CD4-positive, alpha-beta memory T cell (primary cell): ENCODE data around the gene BICDL1. TPM values are rescaled to one million over a fixed set of nuclear protein-coding genes. Genes with fewer than 3 reads are reported as not detected.

Source experiments
- CTCF ChIA-PET: fragments of 350-600 bp; sonication (Branson Sonifier 250); formaldehyde crosslinking; loops from one replicate; lab custom pipeline; 2021; ENCODE audit warnings: inconsistent platforms; ENCODE audit not compliant: partially characterized antibody; lab: Charles Lee
- POLR2A ChIA-PET: fragments of 350-600 bp; sonication (Branson Sonifier 250); formaldehyde crosslinking; loops from one replicate; lab custom pipeline; 2021; ENCODE audit not compliant: partially characterized antibody; lab: Charles Lee
- DNase-seq, 5 donors: peaks; one replicate each; pipeline versions ENCODE4 v3.0.0 to v3.0.0-alpha.2; 2020 to 2022; ENCODE audit warnings: mixed read lengths in 1 of 5
- H3K27ac ChIP-seq: one replicate; pipeline ENCODE4 v1.7.0; 2013; ENCODE audit warnings: low read depth, low read length
- H3K27me3 ChIP-seq: 2 replicates; pipeline ENCODE4 v1.7.0; 2013; ENCODE audit warnings: mild to moderate bottlenecking, low read length, moderate library complexity; ENCODE audit not compliant: insufficient read depth
- H3K36me3 ChIP-seq: 2 replicates; pipeline ENCODE4 v1.7.0; 2013; ENCODE audit warnings: mild to moderate bottlenecking, low read length, moderate library complexity; ENCODE audit not compliant: insufficient read depth
- H3K4me1 ChIP-seq: 2 replicates; pipeline ENCODE4 v1.7.0; 2013; ENCODE audit warnings: mild to moderate bottlenecking, low read length, moderate library complexity; ENCODE audit not compliant: insufficient read depth
- H3K4me3 ChIP-seq, 2 donors: one replicate each; pipeline ENCODE4 v1.7.0; 2013; ENCODE audit warnings: low read length in 2 of 2, mild to moderate bottlenecking in 1 of 2
- H3K9me3 ChIP-seq, 2 donors: one replicate each; pipeline ENCODE4 v1.7.0; 2013; ENCODE audit warnings: low read length in 2 of 2, control low read depth in 1 of 2; ENCODE audit not compliant: control insufficient read depth in 1 of 2
- H3K27ac Mint-ChIP-seq, 7 donors: one replicate each; pipeline ENCODE4 v1.8.0; 2020 to 2021; ENCODE audit warnings: mixed read lengths in 7 of 7, mild to moderate bottlenecking in 6 of 7, inconsistent platforms in 3 of 7, moderate library complexity in 3 of 7
- H3K27me3 Mint-ChIP-seq, 2 donors: one replicate each; pipeline ENCODE4 v1.8.0; 2020 to 2021; ENCODE audit warnings: mixed read lengths in 2 of 2
- H3K36me3 Mint-ChIP-seq, 2 donors: one replicate each; pipeline ENCODE4 v1.8.0; 2020 to 2021; ENCODE audit warnings: mixed read lengths in 2 of 2, inconsistent platforms in 1 of 2, mild to moderate bottlenecking in 1 of 2
- H3K4me1 Mint-ChIP-seq, 4 donors: one replicate each; pipeline ENCODE4 v1.8.0; 2020 to 2021; ENCODE audit warnings: mixed read lengths in 4 of 4, mild to moderate bottlenecking in 1 of 4
- H3K4me3 Mint-ChIP-seq, 8 donors: one replicate each; pipeline ENCODE4 v1.8.0; 2020 to 2021; ENCODE audit warnings: mixed read lengths in 8 of 8, mild to moderate bottlenecking in 7 of 8, moderate library complexity in 6 of 8, inconsistent platforms in 3 of 8
- H3K9me3 Mint-ChIP-seq, 8 donors: one replicate each; pipeline ENCODE4 v1.8.0; 2020 to 2021; ENCODE audit warnings: mixed read lengths in 8 of 8, mild to moderate bottlenecking in 5 of 8, inconsistent platforms in 3 of 8, moderate library complexity in 1 of 8
- intact Hi-C: fragments of 100-400 bp; cut with micrococcal nuclease; formaldehyde crosslinking; loops from one replicate; pipeline ENCODE4 v1.15.1; 2023
- polyA plus RNA-seq, 2 donors: library from polyadenylated mRNA; unstranded; fragments of 300-500 nt; fragmentation: Illumina TruSeq; gene quantifications; one replicate each; pipeline ENCODE4 v1.2.3, GENCODE V29; 2021
- total RNA-seq, 2 experiments: library from RNA; stranded (reverse); gene quantifications; one replicate each; pipeline ENCODE4 v1.2.3, GENCODE V29; 2021

Gene BICDL1
- total and polyA plus RNA-seq, 4 experiments from 2014 or later: 2.3 to 153 (median 73.2) TPM

- H3K36me3 Mint-ChIP-seq: peaks cover 21 to 38% of the 10 kb centered on the region in 2 donors
- Histone ChIP-seq H3K4me3 (no peak overlapping the region), H3K9me3 (no peaks in the 10 kb centered on the region), H3K27ac (no peak overlapping the region), H3K27me3 (no peaks in the 10 kb centered on the region), H3K4me1 (no peaks in the 10 kb centered on the region), H3K36me3 (peaks cover 6% of the 10 kb centered on the region)
- no peaks in the 10 kb centered on the region for H3K27me3 Mint-ChIP-seq
- no peak overlapping the region for H3K4me3 Mint-ChIP-seq
- POLR2A ChIA-PET: no interaction called here
- intact Hi-C loops: no loop called here
- H3K4me1 Mint-ChIP-seq: peaks cover 0 to 2% (median under 1%) of the 10 kb centered on the region in 4 donors
- peak overlapping the region in 3 of 7 donors; percentile 29 to 66 (median 35) for H3K27ac Mint-ChIP-seq
- no peak for DNase-seq
- CTCF ChIA-PET: no interaction called here
- no peaks in the 10 kb centered on the region for H3K9me3 Mint-ChIP-seq
These were observed 71.7 kb downstream of the BICDL1 start for GRCh38 chr12:120060717-120061116.

GRCh38 chr12:120061575-120062214 lies 72.7 kb downstream of the BICDL1 start:
- Mint-ChIP-seq H3K27ac (peak overlapping the region in 3 of 7 donors; percentile 49 to 60 (median 51)), H3K9me3 (no peaks in the 10 kb centered on the region), H3K27me3 (no peaks in the 10 kb centered on the region), H3K36me3 (peaks cover 21 to 45% of the 10 kb centered on the region in 2 donors), H3K4me1 (peaks cover 0 to 2% (median under 1%) of the 10 kb centered on the region in 4 donors), H3K4me3 (no peak overlapping the region)
- DNase-seq: no peak
- Histone ChIP-seq H3K4me1 (no peaks in the 10 kb centered on the region), H3K4me3 (no peak overlapping the region), H3K36me3 (peaks cover 7% of the 10 kb centered on the region), H3K27me3 (no peaks in the 10 kb centered on the region), H3K9me3 (no peaks in the 10 kb centered on the region), H3K27ac (no peak overlapping the region)
- ChIA-PET CTCF (no interaction called here), POLR2A (interaction anchor here (0.7 kb wide), 1 partner anchor 56 kb away, joined by 3 read pairs; no protein-coding TSS in a partner anchor)
- intact Hi-C loops: no loop called here

GRCh38 chr12:120062976-120063579 lies 74.0 kb downstream of the BICDL1 start:
- Mint-ChIP-seq H3K27me3 (no peaks in the 10 kb centered on the region), H3K27ac (peak overlapping the region in 2 of 7 donors; percentile 43 to 60), H3K36me3 (peaks cover 21 to 52% of the 10 kb centered on the region in 2 donors), H3K4me3 (no peak overlapping the region), H3K4me1 (peaks cover 0 to 3% (median 1%) of the 10 kb centered on the region in 4 donors), H3K9me3 (no peaks in the 10 kb centered on the region)
- peaks cover 7% of the 10 kb centered on the region for H3K36me3 ChIP-seq
- intact Hi-C loops: no loop called here
- ChIA-PET CTCF (interaction anchor here (1.2 to 2.0 kb wide), 2 partner anchors 16 to 75 kb away, joined by 3 to 5 read pairs; no protein-coding TSS in a partner anchor), POLR2A (interaction anchor here (1.8 kb wide), 1 partner anchor 24 kb away, joined by 4 read pairs; no protein-coding TSS in a partner anchor)
- no peak overlapping the region for H3K27ac ChIP-seq
- no peaks in the 10 kb centered on the region for H3K27me3 ChIP-seq
- no peak overlapping the region for H3K4me3 ChIP-seq
- H3K9me3 ChIP-seq: no peaks in the 10 kb centered on the region
- H3K4me1 ChIP-seq: no peaks in the 10 kb centered on the region
- DNase-seq: no peak

- H3K36me3 ChIP-seq: peaks cover 7% of the 10 kb centered on the region
- Mint-ChIP-seq H3K27me3 (no peaks in the 10 kb centered on the region), H3K4me1 (peaks cover 0 to 3% (median under 1%) of the 10 kb centered on the region in 4 donors)
These were observed 75.3 kb downstream of the BICDL1 start for GRCh38 chr12:120064054-120064940.

GRCh38 chr12:120065472-120065871 lies 76.4 kb downstream of the BICDL1 start:
- H3K4me3 Mint-ChIP-seq: no peak overlapping the region
- peak overlapping the region in 1 of 7 donors; percentile 3 for H3K27ac Mint-ChIP-seq
- no peak overlapping the region for H3K27ac ChIP-seq
- POLR2A ChIA-PET: interaction anchor here (1.6 to 2.0 kb wide), 2 partner anchors 52 to 76 kb away, joined by 4 to 7 read pairs; partner anchors contain the start of gene BICDL1
- no peaks in the 10 kb centered on the region for H3K27me3 ChIP-seq
- CTCF ChIA-PET: interaction anchor here (2.9 kb wide), 1 partner anchor 22 kb away, joined by 9 read pairs; no protein-coding TSS in a partner anchor
- H3K27me3 Mint-ChIP-seq: no peaks in the 10 kb centered on the region
- H3K4me1 ChIP-seq: no peaks in the 10 kb centered on the region
- intact Hi-C loops: no loop called here
- no peaks in the 10 kb centered on the region for H3K9me3 ChIP-seq
- no peaks in the 10 kb centered on the region for H3K9me3 Mint-ChIP-seq
- no peak overlapping the region for H3K4me3 ChIP-seq
- peaks cover 21 to 60% of the 10 kb centered on the region in 2 donors for H3K36me3 Mint-ChIP-seq
- H3K36me3 ChIP-seq: peaks cover 7% of the 10 kb centered on the region
- no peak for DNase-seq
- peaks cover 0 to 3% (median 0%) of the 10 kb centered on the region in 4 donors for H3K4me1 Mint-ChIP-seq

More at GRCh38 chr12:120064054-120064940, 75.3 kb downstream of the BICDL1 start:
- Histone ChIP-seq H3K27me3 (no peaks in the 10 kb centered on the region), H3K4me3 (no peak overlapping the region), H3K27ac (no peak overlapping the region), H3K9me3 (no peaks in the 10 kb centered on the region), H3K4me1 (no peaks in the 10 kb centered on the region)
- Mint-ChIP-seq H3K9me3 (no peaks in the 10 kb centered on the region), H3K27ac (peak overlapping the region in 6 of 7 donors; percentile 21 to 79 (median 58)), H3K36me3 (peaks cover 21 to 54% of the 10 kb centered on the region in 2 donors), H3K4me3 (no peak overlapping the region)
- intact Hi-C loops: no loop called here
- no peak for DNase-seq
- POLR2A ChIA-PET: interaction anchor here (1.8 to 2.0 kb wide), 2 partner anchors 23 to 75 kb away, joined by 4 to 7 read pairs; partner anchors contain the start of gene BICDL1
- CTCF ChIA-PET: interaction anchor here (1.2 to 2.9 kb wide), 3 partner anchors 14 to 77 kb away, joined by 3 to 9 read pairs (median 5); no protein-coding TSS in a partner anchor

GRCh38 chr12:120066341-120066740 lies 77.3 kb downstream of the BICDL1 start:
- peaks cover 21 to 59% of the 10 kb centered on the region in 2 donors for H3K36me3 Mint-ChIP-seq
- Histone ChIP-seq H3K4me1 (no peaks in the 10 kb centered on the region), H3K4me3 (no peak overlapping the region), H3K27me3 (no peaks in the 10 kb centered on the region), H3K36me3 (peaks cover 7% of the 10 kb centered on the region), H3K27ac (no peak overlapping the region), H3K9me3 (no peaks in the 10 kb centered on the region)
- H3K9me3 Mint-ChIP-seq: no peaks in the 10 kb centered on the region
- H3K4me1 Mint-ChIP-seq: peaks cover 0 to 3% (median 0%) of the 10 kb centered on the region in 4 donors
- no peak overlapping the region for H3K4me3 Mint-ChIP-seq
- ChIA-PET CTCF (interaction anchor here (2.9 kb wide), 1 partner anchor 21 kb away, joined by 9 read pairs; no protein-coding TSS in a partner anchor), POLR2A (interaction anchor here (0.5 to 2.0 kb wide), 3 partner anchors 45 to 77 kb away, joined by 3 to 7 read pairs (median 4); partner anchors contain the start of gene BICDL1)
- intact Hi-C loops: no loop called here
- DNase-seq: no peak
- no peaks in the 10 kb centered on the region for H3K27me3 Mint-ChIP-seq
- peak overlapping the region in 2 of 7 donors; percentile 18 to 66 for H3K27ac Mint-ChIP-seq
